ENCODE results near the gene GYS1. TPM values are rescaled to one million over a fixed set of nuclear protein-coding genes. Genes with fewer than 3 reads are reported as not detected.

Gene GYS1
- total RNA-seq, 1 donor from 2014 or later, result 71.2 TPM

- intact Hi-C loops (cut with micrococcal nuclease), result loop anchor here (2.0 to 10.0 kb wide), 2 partner anchors 105 to 239 kb away; no protein-coding TSS in a partner anchor
- peak; percentile 63 for DNase-seq (ENCODE audit: low spot score)
- H3K4me1 Mint-ChIP-seq (ENCODE audit: low read depth), result peaks cover 58% of the 10 kb centered on the region
- H3K4me3 Mint-ChIP-seq, result peak overlapping the region; percentile 95
- peak overlapping the region; percentile 95 for H3K27ac Mint-ChIP-seq
- peaks cover 23% of the 10 kb centered on the region for H3K36me3 Mint-ChIP-seq (ENCODE audit: low read depth)
- no peaks in the 10 kb centered on the region for H3K9me3 Mint-ChIP-seq
- no peaks in the 10 kb centered on the region for H3K27me3 Mint-ChIP-seq (ENCODE audit: insufficient read depth)
Measured at GRCh38 chr19:48963371-48964204, 29.5 kb downstream of the GYS1 start.

DNA sequence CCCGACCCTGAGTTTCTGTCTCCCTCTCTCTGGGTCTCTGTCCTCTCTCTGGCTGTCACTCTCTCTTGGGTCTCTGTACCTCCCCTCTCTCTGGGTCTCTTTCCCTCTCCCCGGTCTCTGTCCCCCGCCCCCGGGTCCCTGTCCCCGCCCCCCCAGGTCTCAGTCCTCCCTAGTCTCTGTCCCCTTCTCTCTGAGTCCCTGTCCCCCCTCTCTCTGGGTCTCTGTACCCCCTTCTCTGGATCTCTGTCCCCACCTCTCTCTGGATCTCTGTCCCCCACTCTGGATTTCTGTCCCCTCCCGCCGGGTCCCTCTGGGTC is 30.3 kb downstream of the GYS1 start:
- Mint-ChIP-seq H3K4me1 (ENCODE audit: low read depth) (peaks cover 61% of the 10 kb centered on the region), H3K36me3 (ENCODE audit: low read depth) (peaks cover 21% of the 10 kb centered on the region)
- intact Hi-C loops (cut with micrococcal nuclease), result loop anchor here (10.0 kb wide), 1 partner anchor 238 kb away; no protein-coding TSS in a partner anchor

DNA sequence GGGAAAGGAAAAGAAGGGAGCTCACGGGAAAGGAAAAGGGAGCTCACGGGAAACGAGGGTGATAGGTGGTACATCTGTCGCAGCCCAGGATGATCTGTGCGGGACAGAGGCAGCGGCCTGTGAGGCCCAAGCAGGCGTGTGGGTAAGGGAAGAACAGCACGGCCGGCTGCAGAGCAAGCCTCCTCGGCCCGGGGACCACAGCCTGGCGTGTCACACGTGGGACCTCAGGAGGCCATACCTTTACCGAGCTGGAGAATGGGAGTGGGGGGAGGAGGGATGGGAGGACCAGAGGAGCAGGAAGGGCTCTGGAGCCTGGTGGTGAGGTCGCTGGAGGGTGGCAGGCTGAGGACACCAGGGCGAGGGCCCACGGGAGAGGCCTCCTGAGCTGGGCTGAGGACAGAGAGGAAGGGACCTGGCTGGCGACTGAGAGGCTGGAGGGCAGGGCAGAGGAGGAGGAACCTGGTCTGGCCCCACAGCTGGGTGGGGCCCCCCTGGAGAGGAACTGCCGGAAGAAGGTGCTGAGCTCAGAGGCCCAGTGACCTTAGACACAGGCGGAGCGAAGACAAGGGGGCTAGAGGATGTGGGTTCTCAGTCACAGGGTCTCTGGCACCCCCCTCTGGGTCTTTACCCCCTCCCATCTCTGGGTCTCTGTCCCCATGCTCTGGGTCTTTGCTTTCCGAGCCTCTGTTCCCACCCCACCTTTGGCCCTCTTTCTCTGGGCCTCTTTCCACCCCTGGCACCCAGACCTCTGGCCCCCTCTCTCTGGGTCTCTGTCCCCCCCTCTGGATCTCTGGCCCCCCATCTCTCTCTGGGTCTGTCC is 30.9 kb downstream of the GYS1 start:
- Mint-ChIP-seq H3K27ac (peak overlapping the region; percentile 95), H3K27me3 (ENCODE audit: insufficient read depth) (no peaks in the 10 kb centered on the region), H3K4me3 (peak overlapping the region; percentile 60), H3K9me3 (no peaks in the 10 kb centered on the region), H3K36me3 (ENCODE audit: low read depth) (peaks cover 26% of the 10 kb centered on the region), H3K4me1 (ENCODE audit: low read depth) (peaks cover 59% of the 10 kb centered on the region)
- intact Hi-C loops (cut with micrococcal nuclease), result loop anchor here (10.0 kb wide), 1 partner anchor 237 kb away; no protein-coding TSS in a partner anchor
- no peak for DNase-seq (ENCODE audit: low spot score)

More for the DNA sequence above, 30.3 kb downstream of the GYS1 start:
- no peak for DNase-seq (ENCODE audit: low spot score)
- peak overlapping the region; percentile 95 for H3K27ac Mint-ChIP-seq
- no peaks in the 10 kb centered on the region for H3K9me3 Mint-ChIP-seq
- peak overlapping the region; percentile 47 for H3K4me3 Mint-ChIP-seq
- no peaks in the 10 kb centered on the region for H3K27me3 Mint-ChIP-seq (ENCODE audit: insufficient read depth)

- intact Hi-C loops (cut with micrococcal nuclease), result loop anchor here (10.0 kb wide), 1 partner anchor 237 kb away; no protein-coding TSS in a partner anchor
- H3K27ac Mint-ChIP-seq, result peak overlapping the region; percentile 95
- H3K4me3 Mint-ChIP-seq, result peak overlapping the region; percentile 60
- H3K36me3 Mint-ChIP-seq (ENCODE audit: low read depth), result peaks cover 30% of the 10 kb centered on the region
- DNase-seq (ENCODE audit: low spot score), result no peak
- H3K27me3 Mint-ChIP-seq (ENCODE audit: insufficient read depth), result no peaks in the 10 kb centered on the region
- H3K4me1 Mint-ChIP-seq (ENCODE audit: low read depth), result peaks cover 58% of the 10 kb centered on the region
- no peaks in the 10 kb centered on the region for H3K9me3 Mint-ChIP-seq
Measured at GRCh38 chr19:48961673-48962028, 31.5 kb downstream of the GYS1 start.

DNA sequence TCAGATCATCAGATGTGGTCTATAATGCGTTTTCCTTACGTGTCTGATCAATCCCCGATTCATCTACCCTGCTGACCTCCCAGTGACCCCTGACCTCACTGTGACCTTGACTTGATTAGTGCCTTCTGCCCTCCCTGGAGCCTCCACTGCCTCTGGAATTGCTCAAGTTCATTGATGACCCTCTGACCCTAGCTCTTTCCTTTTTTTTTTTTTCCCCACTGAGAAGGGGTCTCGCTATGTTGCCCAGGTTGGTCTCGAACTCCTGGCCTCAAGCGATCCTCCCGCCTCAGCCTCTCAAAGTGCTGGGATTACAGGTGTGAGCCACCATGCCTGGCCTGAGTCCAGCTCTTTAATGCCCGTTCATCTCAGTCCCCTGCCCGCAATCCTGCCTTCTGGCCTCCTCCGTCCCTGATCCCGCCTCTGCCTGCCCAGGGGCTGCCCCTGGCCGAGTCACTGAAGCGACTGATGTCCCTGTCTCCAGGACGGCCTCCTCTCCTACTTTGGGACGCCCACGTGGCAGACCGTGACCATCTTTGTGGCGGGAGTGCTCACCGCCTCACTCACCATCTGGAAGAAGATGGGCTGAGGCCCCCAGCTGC is 32.0 kb downstream of the GYS1 start:
- intact Hi-C loops (cut with micrococcal nuclease), result loop anchor here (10.0 kb wide), 1 partner anchor 236 kb away; no protein-coding TSS in a partner anchor
- H3K9me3 Mint-ChIP-seq, result no peaks in the 10 kb centered on the region
- no peaks in the 10 kb centered on the region for H3K27me3 Mint-ChIP-seq (ENCODE audit: insufficient read depth)
- H3K27ac Mint-ChIP-seq, result peak overlapping the region; percentile 73
- peak overlapping the region; percentile 11 for H3K4me3 Mint-ChIP-seq
- peaks cover 28% of the 10 kb centered on the region for H3K36me3 Mint-ChIP-seq (ENCODE audit: low read depth)
- no peak for DNase-seq (ENCODE audit: low spot score)
- H3K4me1 Mint-ChIP-seq (ENCODE audit: low read depth), result peaks cover 58% of the 10 kb centered on the region

GRCh38 chr19:48959341-48960239 is 33.5 kb downstream of the GYS1 start:
- Mint-ChIP-seq H3K36me3 (ENCODE audit: low read depth) (peaks cover 33% of the 10 kb centered on the region), H3K4me1 (ENCODE audit: low read depth) (peaks cover 55% of the 10 kb centered on the region), H3K27ac (peak overlapping the region; percentile 48), H3K27me3 (ENCODE audit: insufficient read depth) (no peaks in the 10 kb centered on the region), H3K9me3 (no peaks in the 10 kb centered on the region), H3K4me3 (no peak overlapping the region)
- intact Hi-C loops (cut with micrococcal nuclease), result loop anchor here (10.0 kb wide), 2 partner anchors 235 to 445 kb away; partner anchors contain the start of gene LMTK3
- DNase-seq (ENCODE audit: low spot score), result no peak

DNA sequence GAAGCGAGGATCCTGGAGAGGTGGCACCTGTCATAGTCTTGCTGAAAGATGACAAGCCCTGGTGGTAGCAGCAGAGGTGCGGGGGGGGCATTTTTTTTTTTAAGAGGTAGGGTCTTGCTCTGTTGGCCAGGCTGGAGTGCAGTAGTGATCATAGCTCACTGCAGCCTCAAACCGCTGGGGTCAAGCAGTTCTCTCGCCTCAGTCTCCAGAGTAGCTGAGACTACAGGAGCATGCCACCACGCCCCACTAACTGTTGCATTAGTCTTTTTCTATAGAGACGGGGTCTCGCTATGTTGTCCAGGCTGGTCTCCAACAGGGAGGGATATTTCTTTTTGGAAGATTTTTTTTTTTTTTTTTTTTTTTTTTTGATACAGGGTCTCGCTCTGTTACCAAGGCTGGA is 35.1 kb downstream of the GYS1 start:
- H3K27me3 Mint-ChIP-seq (ENCODE audit: insufficient read depth), result no peaks in the 10 kb centered on the region
- H3K9me3 Mint-ChIP-seq, result no peaks in the 10 kb centered on the region
- no peak for DNase-seq (ENCODE audit: low spot score)
- peak overlapping the region; percentile 42 for H3K4me3 Mint-ChIP-seq
- H3K4me1 Mint-ChIP-seq (ENCODE audit: low read depth), result peaks cover 44% of the 10 kb centered on the region
- H3K36me3 Mint-ChIP-seq (ENCODE audit: low read depth), result peaks cover 36% of the 10 kb centered on the region
- intact Hi-C loops (cut with micrococcal nuclease), result loop anchor here (10.0 kb wide), 1 partner anchor 443 kb away; the partner anchor contains the start of gene LMTK3
- no peak overlapping the region for H3K27ac Mint-ChIP-seq

GRCh38 chr19:48955308-48955958 is 37.7 kb downstream of the GYS1 start:
- no peak for DNase-seq (ENCODE audit: low spot score)
- H3K27me3 Mint-ChIP-seq (ENCODE audit: insufficient read depth), result no peaks in the 10 kb centered on the region
- peaks cover 26% of the 10 kb centered on the region for H3K4me1 Mint-ChIP-seq (ENCODE audit: low read depth)
- H3K9me3 Mint-ChIP-seq, result no peaks in the 10 kb centered on the region
- peak overlapping the region; percentile 85 for H3K27ac Mint-ChIP-seq
- peaks cover 30% of the 10 kb centered on the region for H3K36me3 Mint-ChIP-seq (ENCODE audit: low read depth)
- intact Hi-C loops (cut with micrococcal nuclease), result loop anchor here (10.0 kb wide), 1 partner anchor 441 kb away; the partner anchor contains the start of gene LMTK3
- H3K4me3 Mint-ChIP-seq, result peak overlapping the region; percentile 91

DNA sequence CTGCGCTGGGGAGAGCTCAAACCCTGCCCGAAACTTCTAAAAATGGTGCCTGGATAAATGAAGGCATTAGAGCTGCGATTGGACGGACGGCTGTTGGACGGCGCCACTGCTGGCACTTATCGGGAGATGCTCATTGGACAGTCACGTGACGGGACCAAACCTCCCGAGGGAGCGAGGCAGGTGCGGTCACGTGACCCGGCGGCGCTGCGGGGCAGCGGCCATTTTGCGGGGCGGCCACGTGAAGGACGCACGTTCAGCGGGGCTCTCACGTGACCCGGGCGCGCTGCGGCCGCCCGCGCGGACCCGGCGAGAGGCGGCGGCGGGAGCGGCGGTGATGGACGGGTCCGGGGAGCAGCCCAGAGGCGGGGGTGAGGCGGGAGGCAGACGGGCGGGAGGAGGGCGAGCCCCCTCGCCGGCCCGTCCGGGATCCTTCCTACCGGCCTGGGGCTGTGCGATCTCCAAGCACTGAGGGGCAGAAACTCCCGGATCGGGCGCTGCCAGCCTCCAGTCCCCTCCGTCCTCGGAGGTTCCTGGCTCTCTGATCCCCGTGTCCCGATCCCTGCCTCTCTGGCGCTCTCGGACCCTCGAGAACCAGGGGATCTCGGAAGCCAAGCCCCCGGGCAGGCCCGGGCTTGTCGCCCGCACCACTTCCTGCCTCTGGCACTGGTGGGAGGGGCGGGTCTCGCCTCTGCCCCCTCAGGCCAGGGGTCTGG is 38.4 kb downstream of the GYS1 start, which contains the start of gene BAX:
TSS of gene BAX (plus strand) at position 281 of the 713 bp plus-strand sequence. CDS start at position 335, 54 bp downstream.
- Mint-ChIP-seq H3K9me3 (no peaks in the 10 kb centered on the region), H3K27ac (peak within 1 kb of the TSS; percentile 95), H3K27me3 (ENCODE audit: insufficient read depth) (no peaks in the 10 kb centered on the region), H3K36me3 (ENCODE audit: low read depth) (peaks cover 30% of the 10 kb centered on the region), H3K4me3 (peak within 1 kb of the TSS; percentile 95), H3K4me1 (ENCODE audit: low read depth) (peaks cover 26% of the 10 kb centered on the region)
- peak; percentile 92 for DNase-seq (ENCODE audit: low spot score)
- intact Hi-C loops (cut with micrococcal nuclease), result loop anchor here (1.0 to 10.0 kb wide), 4 partner anchors 11 to 440 kb away; partner anchors contain the start of genes FTL, GYS1, LMTK3 and NUCB1

- Mint-ChIP-seq H3K4me3 (peak overlapping the region; percentile 95), H3K36me3 (ENCODE audit: low read depth) (peaks cover 30% of the 10 kb centered on the region), H3K9me3 (no peaks in the 10 kb centered on the region), H3K4me1 (ENCODE audit: low read depth) (peaks cover 26% of the 10 kb centered on the region), H3K27ac (peak overlapping the region; percentile 95), H3K27me3 (ENCODE audit: insufficient read depth) (no peaks in the 10 kb centered on the region)
- DNase-seq (ENCODE audit: low spot score), result no peak
- intact Hi-C loops (cut with micrococcal nuclease), result loop anchor here (1.0 to 10.0 kb wide), 4 partner anchors 11 to 439 kb away; partner anchors contain the start of genes FTL, GYS1, LMTK3 and NUCB1
Measured at GRCh38 chr19:48953990-48954594, 39.0 kb downstream of the GYS1 start.
